DOHH2 (cell line): ENCODE data around the gene RBM24.

Experiments
- EZH2phosphoT487 ChIP-seq: fragments of 200-600 bp; sonication (generic); IDR thresholded peaks from 2 replicates; pipeline ENCODE4 v1.6.1; 2017; ENCODE audit warnings: borderline replicate concordance, mild to moderate bottlenecking, antibody characterized with exemption, low read length, moderate library complexity, mixed read lengths
- TF ChIP-seq, protein P1 (sequence below): fragments of 200-600 bp; sonication (generic); IDR thresholded peaks from one replicate; pipeline ENCODE4 v1.5.1; 2014; ENCODE audit warnings: antibody characterized with exemption, mild to moderate bottlenecking, low read depth, low read length; ENCODE audit not compliant: poor library complexity, severe bottlenecking

DNA sequence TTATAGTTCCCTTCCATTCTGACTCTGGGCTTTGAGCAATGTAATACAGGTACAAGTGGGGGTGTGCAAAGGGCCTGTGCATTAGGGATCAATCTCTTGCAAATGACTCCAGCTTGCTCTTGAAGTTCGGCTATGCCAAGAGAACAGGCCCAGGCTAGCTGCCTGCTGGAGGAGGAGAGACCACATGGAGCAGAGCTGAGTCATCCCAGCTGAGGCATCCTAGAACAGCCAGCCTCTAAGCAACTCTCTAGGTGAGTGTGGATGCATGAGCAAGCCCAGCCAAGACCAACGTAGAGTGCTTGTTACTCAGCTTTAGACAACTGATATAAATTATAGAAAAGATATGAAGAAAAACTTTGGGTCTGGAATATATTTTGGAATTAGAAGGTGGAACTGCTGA, 47.6 kb upstream of the RBM24 start:
- TF ChIP-seq, protein P1, sequence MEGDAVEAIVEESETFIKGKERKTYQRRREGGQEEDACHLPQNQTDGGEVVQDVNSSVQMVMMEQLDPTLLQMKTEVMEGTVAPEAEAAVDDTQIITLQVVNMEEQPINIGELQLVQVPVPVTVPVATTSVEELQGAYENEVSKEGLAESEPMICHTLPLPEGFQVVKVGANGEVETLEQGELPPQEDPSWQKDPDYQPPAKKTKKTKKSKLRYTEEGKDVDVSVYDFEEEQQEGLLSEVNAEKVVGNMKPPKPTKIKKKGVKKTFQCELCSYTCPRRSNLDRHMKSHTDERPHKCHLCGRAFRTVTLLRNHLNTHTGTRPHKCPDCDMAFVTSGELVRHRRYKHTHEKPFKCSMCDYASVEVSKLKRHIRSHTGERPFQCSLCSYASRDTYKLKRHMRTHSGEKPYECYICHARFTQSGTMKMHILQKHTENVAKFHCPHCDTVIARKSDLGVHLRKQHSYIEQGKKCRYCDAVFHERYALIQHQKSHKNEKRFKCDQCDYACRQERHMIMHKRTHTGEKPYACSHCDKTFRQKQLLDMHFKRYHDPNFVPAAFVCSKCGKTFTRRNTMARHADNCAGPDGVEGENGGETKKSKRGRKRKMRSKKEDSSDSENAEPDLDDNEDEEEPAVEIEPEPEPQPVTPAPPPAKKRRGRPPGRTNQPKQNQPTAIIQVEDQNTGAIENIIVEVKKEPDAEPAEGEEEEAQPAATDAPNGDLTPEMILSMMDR, result no peak
- TF ChIP-seq EZH2phosphoT487, result no peak
